Loucy (cell line): ENCODE results near the gene PIGX.

Source experiments
- CTCF ChIP-seq: fragments of 200-600 bp; sonication (generic); conservative IDR thresholded peaks from 2 replicates; pipeline ENCODE4 v1.5.1; 2014; ENCODE audit warnings: mild to moderate bottlenecking, antibody characterized with exemption, low read length
- EZH2phosphoT487 ChIP-seq: fragments of 200-600 bp; IDR thresholded peaks from 2 replicates; pipeline ENCODE4 v1.6.1; 2018; ENCODE audit warnings: antibody characterized with exemption, mild to moderate bottlenecking, moderate library complexity, borderline replicate concordance

GRCh38 chr3:196756732-196757131, 44.6 kb downstream of the PIGX start:
- TF ChIP-seq CTCF (no peak), EZH2phosphoT487 (no peak)
